Neural progenitor cell (in vitro differentiated cells): ENCODE data around the gene SH3PXD2B. TPM values are rescaled to one million over a fixed set of nuclear protein-coding genes. Genes with fewer than 3 reads are reported as not detected.

Experiments
- DNase-seq: peaks from one replicate; pipeline ENCODE4 v3.0.0-alpha.2; 2016; ENCODE audit warnings: low spot score
- H2AFZ ChIP-seq: fragments of 200-600 bp; sonication (generic); replicated peaks from 2 replicates; pipeline ENCODE4 v1.6.1; 2016; ENCODE audit warnings: antibody characterized with exemption
- H3F3A ChIP-seq: fragments of 200-600 bp; sonication (generic); 2 replicates; pipeline ENCODE4 v1.6.1; 2016; ENCODE audit warnings: antibody characterized with exemption, low read depth
- H3K27ac ChIP-seq: fragments of 200-600 bp; sonication (generic); 2 replicates; pipeline ENCODE4 v1.5.1; 2016; ENCODE audit warnings: mild to moderate bottlenecking
- H3K27me3 ChIP-seq: fragments of 200-600 bp; sonication (generic); 2 replicates; pipeline ENCODE4 v1.6.1; 2016; ENCODE audit warnings: mild to moderate bottlenecking, moderate library complexity
- H3K36me3 ChIP-seq: fragments of 200-600 bp; sonication (generic); 2 replicates; pipeline ENCODE4 v1.5.1; 2016
- H3K4me1 ChIP-seq: fragments of 200-600 bp; sonication (generic); 2 replicates; pipeline ENCODE4 v1.6.1; 2016; ENCODE audit warnings: mixed run types
- H3K4me2 ChIP-seq: fragments of 200-600 bp; sonication (generic); 2 replicates; pipeline ENCODE4 v1.6.1; 2016
- H3K4me3 ChIP-seq: fragments of 200-600 bp; sonication (generic); 2 replicates; pipeline ENCODE4 v1.5.1; 2016
- H3K79me2 ChIP-seq: fragments of 200-600 bp; sonication (generic); 2 replicates; pipeline ENCODE4 v1.6.1; 2016; ENCODE audit warnings: low read depth
- H3K9ac ChIP-seq: fragments of 200-600 bp; sonication (generic); 2 replicates; pipeline ENCODE4 v1.6.1; 2016
- H3K9me3 ChIP-seq: fragments of 200-600 bp; sonication (generic); 2 replicates; pipeline ENCODE4 v1.5.1; 2016; ENCODE audit warnings: low read depth
- H4K20me1 ChIP-seq: fragments of 200-600 bp; sonication (generic); 2 replicates; pipeline ENCODE4 v1.6.1; 2016; ENCODE audit warnings: low read depth
- H3K27ac Mint-ChIP-seq: 3 replicates; pipeline ENCODE4 v1.8.0; 2021; ENCODE audit warnings: mixed read lengths
- H3K27me3 Mint-ChIP-seq: 2 replicates; pipeline ENCODE4 v1.8.0; 2022; ENCODE audit warnings: low read depth, mild to moderate bottlenecking, inconsistent platforms, moderate library complexity, mixed read lengths; ENCODE audit not compliant: insufficient read depth
- H3K36me3 Mint-ChIP-seq: 3 replicates; pipeline ENCODE4 v1.8.0; 2021; ENCODE audit warnings: mixed read lengths
- H3K4me1 Mint-ChIP-seq: 3 replicates; pipeline ENCODE4 v1.8.0; 2021; ENCODE audit warnings: mixed read lengths
- H3K4me3 Mint-ChIP-seq: 3 replicates; pipeline ENCODE4 v1.8.0; 2021; ENCODE audit warnings: mild to moderate bottlenecking, moderate library complexity, mixed read lengths
- H3K9me3 Mint-ChIP-seq: 3 replicates; pipeline ENCODE4 v1.8.0; 2020; ENCODE audit warnings: mixed read lengths
- CTCF ChIP-seq: fragments of 200-600 bp; sonication (generic); IDR thresholded peaks from 2 replicates; pipeline ENCODE4 v1.5.1; 2017; ENCODE audit warnings: antibody characterized with exemption, mild to moderate bottlenecking
- EZH2 ChIP-seq: fragments of 200-600 bp; sonication (generic); IDR thresholded peaks from 2 replicates; pipeline ENCODE4 v1.6.1; 2017; ENCODE audit warnings: antibody characterized with exemption, mild to moderate bottlenecking, moderate library complexity
- EZH2phosphoT487 ChIP-seq: fragments of 200-600 bp; sonication (generic); IDR thresholded peaks from 2 replicates; pipeline ENCODE4 v1.6.1; 2017; ENCODE audit warnings: antibody characterized with exemption
- total RNA-seq: library from RNA; depleted of rRNA; stranded (reverse); fragments of >200 nt; gene quantifications from 2 replicates; pipeline ENCODE4 v1.2.3, GENCODE V29; 2015; ENCODE audit warnings: low replicate concordance

SH3PXD2B gene
- total RNA-seq, 1 donor from 2014 or later: 27.3 TPM

DNA sequence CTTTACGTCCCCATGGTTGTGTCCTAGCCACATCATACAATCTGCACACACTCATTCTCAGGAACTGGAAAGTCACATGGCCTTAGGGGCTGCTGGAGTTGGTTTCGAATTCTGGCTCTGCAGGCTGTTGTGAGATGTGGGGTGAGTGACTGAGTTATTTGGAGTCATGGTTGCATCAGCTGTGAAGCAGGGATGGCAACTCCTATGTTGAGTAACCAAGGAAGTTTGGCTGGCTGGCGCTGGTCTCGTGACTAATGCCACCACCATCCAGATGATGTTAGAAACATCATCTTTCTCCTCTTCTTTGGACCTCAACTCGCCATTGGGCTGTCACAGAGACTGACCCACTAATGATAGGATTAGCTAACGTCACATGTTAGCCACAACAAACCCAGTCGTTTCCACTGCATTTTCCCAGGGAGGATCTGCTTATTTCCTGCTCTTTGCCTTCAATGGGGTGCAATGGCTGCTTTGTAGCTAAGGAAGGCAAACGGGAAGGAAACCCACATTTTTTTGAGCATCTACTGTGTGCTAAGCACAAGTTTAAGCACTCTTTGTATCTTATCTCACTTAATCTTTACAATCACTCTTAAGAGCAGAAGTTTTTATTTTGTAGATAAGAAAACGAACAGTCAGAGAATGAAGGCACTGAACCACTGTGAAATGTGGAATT lies 92.6 kb downstream of the SH3PXD2B start:
- no peaks in the 10 kb centered on the region for H3K36me3 ChIP-seq
- no peak overlapping the region for H3K4me3 ChIP-seq
- Mint-ChIP-seq H3K27ac (no peak overlapping the region), H3K27me3 (peaks cover 8% of the 10 kb centered on the region), H3K4me1 (peaks cover 2% of the 10 kb centered on the region), H3K4me3 (no peak overlapping the region), H3K9me3 (no peaks in the 10 kb centered on the region), H3K36me3 (peaks cover 50% of the 10 kb centered on the region)
- no peak overlapping the region for H3K27ac ChIP-seq
- H2AFZ ChIP-seq: no peak overlapping the region
- H3K9ac ChIP-seq: no peak overlapping the region
- no peaks in the 10 kb centered on the region for H4K20me1 ChIP-seq
- no peak for DNase-seq
- H3F3A ChIP-seq: no peaks in the 10 kb centered on the region
- H3K79me2 ChIP-seq: no peaks in the 10 kb centered on the region
- H3K27me3 ChIP-seq: no peaks in the 10 kb centered on the region
- H3K4me1 ChIP-seq: no peaks in the 10 kb centered on the region
- TF ChIP-seq EZH2 (no peak), EZH2phosphoT487 (no peak), CTCF (no peak)
- no peak overlapping the region for H3K4me2 ChIP-seq
- no peaks in the 10 kb centered on the region for H3K9me3 ChIP-seq

GRCh38 chr5:172358345-172358744 lies 96.0 kb downstream of the SH3PXD2B start:
- H3K4me1 Mint-ChIP-seq: peaks cover 11% of the 10 kb centered on the region
- Histone ChIP-seq H3K27ac (no peak overlapping the region), H3K4me2 (no peak overlapping the region), H3K79me2 (no peaks in the 10 kb centered on the region), H4K20me1 (no peaks in the 10 kb centered on the region), H3K9me3 (no peaks in the 10 kb centered on the region), H3K4me3 (no peak overlapping the region), H3K4me1 (no peaks in the 10 kb centered on the region), H3K36me3 (no peaks in the 10 kb centered on the region), H3K9ac (no peak overlapping the region), H3K27me3 (no peaks in the 10 kb centered on the region), H3F3A (no peaks in the 10 kb centered on the region), H2AFZ (no peak overlapping the region)
- H3K4me3 Mint-ChIP-seq: no peak overlapping the region
- H3K27ac Mint-ChIP-seq: no peak overlapping the region
- TF ChIP-seq EZH2phosphoT487 (no peak), EZH2 (no peak), CTCF (no peak)
- H3K27me3 Mint-ChIP-seq: peaks cover 9% of the 10 kb centered on the region
- H3K36me3 Mint-ChIP-seq: peaks cover 48% of the 10 kb centered on the region
- H3K9me3 Mint-ChIP-seq: no peaks in the 10 kb centered on the region
- no peak for DNase-seq

GRCh38 chr5:172356527-172356926 lies 97.8 kb downstream of the SH3PXD2B start:
- Histone ChIP-seq H3K9ac (no peak overlapping the region), H3F3A (no peaks in the 10 kb centered on the region), H3K4me2 (no peak overlapping the region), H4K20me1 (no peaks in the 10 kb centered on the region), H3K27ac (no peak overlapping the region), H2AFZ (no peak overlapping the region), H3K4me1 (no peaks in the 10 kb centered on the region), H3K27me3 (no peaks in the 10 kb centered on the region), H3K36me3 (no peaks in the 10 kb centered on the region), H3K9me3 (no peaks in the 10 kb centered on the region), H3K79me2 (no peaks in the 10 kb centered on the region), H3K4me3 (no peak overlapping the region)
- peaks cover 45% of the 10 kb centered on the region for H3K36me3 Mint-ChIP-seq
- H3K4me1 Mint-ChIP-seq: peaks cover 10% of the 10 kb centered on the region
- H3K27ac Mint-ChIP-seq: no peak overlapping the region
- H3K27me3 Mint-ChIP-seq: peaks cover 10% of the 10 kb centered on the region
- no peak overlapping the region for H3K4me3 Mint-ChIP-seq
- DNase-seq: no peak
- H3K9me3 Mint-ChIP-seq: no peaks in the 10 kb centered on the region
- TF ChIP-seq CTCF (no peak), EZH2phosphoT487 (no peak), EZH2 (no peak)
